Activated naive CD8-positive, alpha-beta T cell treated with anti-CD3 and anti-CD28 coated beads, Interleukin-2, amount 10 ng/mL, durations not matched to agents 7 days and 5 days (primary cell): Measurements from ENCODE around the gene SSX2IP. TPM values are rescaled to one million over a fixed set of nuclear protein-coding genes. Genes with fewer than 3 reads are reported as not detected.

Experiments used
- ATAC-seq: fragments of 150-1000 bp; cut with Tn5 transposase; one replicate; pipeline ENCODE4 v1.10.0; 2021; ENCODE audit warnings: low read depth, moderate library complexity
- POLR2A ChIA-PET: fragments of 350-600 bp; sonication (Branson Sonifier 250); formaldehyde crosslinking; loops from one replicate; lab custom pipeline; 2021; ENCODE audit warnings: antibody characterized with exemption; lab: Charles Lee
- DNase-seq: peaks from one replicate; pipeline ENCODE4 v3.0.0; 2021
- H3K27ac Mint-ChIP-seq: one replicate; pipeline ENCODE4 v1.8.0; 2022; ENCODE audit warnings: mild to moderate bottlenecking, mixed read lengths
- H3K27me3 Mint-ChIP-seq: one replicate; pipeline ENCODE4 v1.8.0; 2022; ENCODE audit warnings: mild to moderate bottlenecking, moderate library complexity, mixed read lengths
- H3K36me3 Mint-ChIP-seq: one replicate; pipeline ENCODE4 v1.8.0; 2021; ENCODE audit warnings: mild to moderate bottlenecking, mixed read lengths
- H3K4me1 Mint-ChIP-seq: one replicate; pipeline ENCODE4 v1.8.0; 2021; ENCODE audit warnings: mixed read lengths
- H3K4me3 Mint-ChIP-seq: one replicate; pipeline ENCODE4 v1.8.0; 2022; ENCODE audit warnings: mild to moderate bottlenecking, moderate library complexity, mixed read lengths
- H3K9me3 Mint-ChIP-seq: one replicate; pipeline ENCODE4 v1.8.0; 2021; ENCODE audit warnings: mixed read lengths
- total RNA-seq, 2 experiments: library from RNA; stranded (reverse); gene quantifications; one replicate each; pipeline ENCODE4 v1.2.3, GENCODE V29; 2021

The SSX2IP gene
- total RNA-seq, 2 experiments from 2014 or later, result 14.4 to 16.0 TPM

- Mint-ChIP-seq H3K27ac (no peak overlapping the region), H3K4me3 (no peak overlapping the region), H3K9me3 (no peaks in the 10 kb centered on the region), H3K27me3 (peaks cover 18% of the 10 kb centered on the region), H3K36me3 (no peaks in the 10 kb centered on the region), H3K4me1 (peaks cover 5% of the 10 kb centered on the region)
- DNase-seq (no peak), ATAC-seq (no peak)
- POLR2A ChIA-PET, result no interaction called here
Observed at GRCh38 chr1:84702143-84702542, 11.9 kb upstream of the SSX2IP start.

DNA sequence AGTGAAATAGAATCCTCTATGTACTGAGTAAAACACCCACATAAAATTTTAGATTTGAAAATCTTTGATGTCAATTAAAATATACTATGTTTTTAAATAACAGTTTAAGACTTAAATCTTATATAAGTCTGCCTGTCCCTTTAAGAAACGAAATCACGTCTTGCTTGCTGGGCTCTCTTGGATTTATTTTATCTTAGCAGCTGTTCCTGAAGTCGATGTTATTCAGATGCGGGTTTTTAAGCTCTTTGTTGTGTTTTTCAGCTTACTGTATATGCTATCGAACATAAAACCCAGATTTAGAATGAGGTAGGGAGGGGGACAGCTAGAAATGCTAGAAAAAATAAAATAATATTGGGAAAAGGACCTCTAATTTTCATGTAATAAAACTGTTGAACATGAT is 11.1 kb upstream of the SSX2IP start:
- Mint-ChIP-seq H3K36me3 (no peaks in the 10 kb centered on the region), H3K27ac (no peak overlapping the region), H3K4me3 (no peak overlapping the region), H3K9me3 (no peaks in the 10 kb centered on the region), H3K4me1 (peaks cover 7% of the 10 kb centered on the region), H3K27me3 (peaks cover 20% of the 10 kb centered on the region)
- DNase-seq, result no peak
- ATAC-seq, result no peak
- POLR2A ChIA-PET, result no interaction called here

DNA sequence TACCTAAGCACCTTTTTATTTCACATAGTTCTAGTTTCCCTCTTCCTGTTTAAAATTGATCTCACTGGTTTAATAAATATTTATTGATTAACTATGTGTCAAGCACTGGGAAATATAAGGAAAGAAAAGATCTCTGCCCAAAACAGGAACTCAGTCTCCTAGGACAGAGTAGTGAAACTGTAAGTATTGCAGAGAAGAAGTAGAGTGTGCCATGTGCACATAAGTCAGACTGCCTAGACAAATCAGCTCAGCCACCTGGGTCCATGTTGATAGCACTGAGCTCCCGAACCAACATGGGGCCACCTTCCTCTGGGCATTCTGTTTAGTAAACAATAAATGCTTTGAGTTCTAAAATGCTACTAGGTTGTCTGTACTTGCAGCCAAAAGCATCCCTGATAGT is 9.8 kb upstream of the SSX2IP start:
- POLR2A ChIA-PET, result no interaction called here
- no peak for DNase-seq
- Mint-ChIP-seq H3K36me3 (peaks cover 3% of the 10 kb centered on the region), H3K4me1 (peaks cover 7% of the 10 kb centered on the region), H3K9me3 (no peaks in the 10 kb centered on the region), H3K27me3 (peaks cover 20% of the 10 kb centered on the region), H3K4me3 (no peak overlapping the region), H3K27ac (no peak overlapping the region)
- ATAC-seq, result no peak

GRCh38 chr1:84698151-84699110 is 8.2 kb upstream of the SSX2IP start:
- no peak for ATAC-seq
- no peak overlapping the region for H3K27ac Mint-ChIP-seq
- DNase-seq, result no peak
- no peak overlapping the region for H3K4me3 Mint-ChIP-seq
- peaks cover 3% of the 10 kb centered on the region for H3K36me3 Mint-ChIP-seq
- peaks cover 18% of the 10 kb centered on the region for H3K27me3 Mint-ChIP-seq
- POLR2A ChIA-PET, result interaction anchor here (1.2 kb wide), 1 partner anchor 9 kb away, joined by 3 read pairs; no protein-coding TSS in a partner anchor
- peaks cover 7% of the 10 kb centered on the region for H3K4me1 Mint-ChIP-seq
- no peaks in the 10 kb centered on the region for H3K9me3 Mint-ChIP-seq

GRCh38 chr1:84693785-84694184 is 3.5 kb upstream of the SSX2IP start:
- ATAC-seq (no peak), DNase-seq (no peak)
- H3K4me3 Mint-ChIP-seq, result peak overlapping the region; percentile 68
- peaks cover 2% of the 10 kb centered on the region for H3K27me3 Mint-ChIP-seq
- peak overlapping the region; percentile 67 for H3K27ac Mint-ChIP-seq
- POLR2A ChIA-PET, result interaction anchor here (1.0 to 1.4 kb wide), 3 partner anchors 29 to 583 kb away, joined by 3 to 4 read pairs (median 4); partner anchors contain the start of genes BCL10, GNG5 and SPATA1
- peaks cover 5% of the 10 kb centered on the region for H3K36me3 Mint-ChIP-seq
- no peaks in the 10 kb centered on the region for H3K9me3 Mint-ChIP-seq
- peaks cover 32% of the 10 kb centered on the region for H3K4me1 Mint-ChIP-seq

DNA sequence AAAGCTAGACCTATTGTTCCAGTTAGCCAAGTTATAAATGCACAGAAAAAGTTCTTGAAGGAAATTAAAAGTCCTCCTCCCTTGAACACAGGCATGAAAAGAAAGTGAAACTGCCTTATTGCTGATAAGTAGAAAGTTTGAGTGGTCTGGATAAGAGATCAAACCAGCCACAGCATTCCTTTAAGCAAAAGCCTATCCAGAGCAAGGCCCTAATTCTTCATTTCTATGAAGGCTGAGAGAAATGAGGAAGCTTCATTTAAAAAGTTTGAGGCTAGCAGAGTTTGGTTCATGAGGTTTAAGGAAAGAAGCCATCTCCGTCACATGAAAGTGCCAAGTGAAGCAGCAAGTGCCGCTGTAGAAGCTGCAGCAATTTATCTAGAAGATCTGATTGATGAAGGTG is 2.7 kb upstream of the SSX2IP start:
- H3K27me3 Mint-ChIP-seq, result peaks cover 2% of the 10 kb centered on the region
- H3K9me3 Mint-ChIP-seq, result no peaks in the 10 kb centered on the region
- POLR2A ChIA-PET, result interaction anchor here (0.5 to 1.4 kb wide), 6 partner anchors 30 to 583 kb away, joined by 3 to 4 read pairs (median 3); partner anchors contain the start of genes BCL10, CTBS, GNG5 and SPATA1
- ATAC-seq, result no peak
- peak overlapping the region; percentile 80 for H3K27ac Mint-ChIP-seq
- peaks cover 36% of the 10 kb centered on the region for H3K4me1 Mint-ChIP-seq
- peak overlapping the region; percentile 68 for H3K4me3 Mint-ChIP-seq
- peaks cover 5% of the 10 kb centered on the region for H3K36me3 Mint-ChIP-seq
- no peak for DNase-seq

DNA sequence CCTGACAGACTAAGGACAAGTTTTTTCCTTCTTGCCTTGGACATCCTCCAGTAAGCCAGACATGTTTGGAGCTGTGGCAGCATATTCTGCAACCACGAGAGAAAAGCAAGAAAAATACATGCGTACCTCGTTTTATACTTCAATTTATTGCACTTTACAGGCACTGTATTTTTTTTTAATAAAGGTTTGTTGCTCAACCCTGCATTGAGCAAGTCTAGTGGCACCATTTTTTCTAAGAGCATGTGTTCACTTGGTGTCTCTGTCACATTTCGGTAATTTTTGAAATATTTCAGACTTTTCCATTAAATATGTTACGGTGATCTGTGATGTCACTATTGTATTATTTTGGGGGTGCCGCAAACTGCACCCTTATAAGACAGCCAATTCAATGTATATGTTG is 2.1 kb upstream of the SSX2IP start:
- Mint-ChIP-seq H3K36me3 (peaks cover 5% of the 10 kb centered on the region), H3K27me3 (peaks cover 2% of the 10 kb centered on the region), H3K27ac (peak overlapping the region; percentile 80), H3K9me3 (no peaks in the 10 kb centered on the region), H3K4me1 (peaks cover 41% of the 10 kb centered on the region), H3K4me3 (peak overlapping the region; percentile 68)
- no peak for DNase-seq
- POLR2A ChIA-PET, result interaction anchor here (0.5 to 1.4 kb wide), 4 partner anchors 31 to 119 kb away, joined by 3 read pairs; partner anchors contain the start of gene CTBS
- ATAC-seq, result no peak

- POLR2A ChIA-PET, result interaction anchor here (1.0 kb wide), 1 partner anchor 185 kb away, joined by 3 read pairs; the partner anchor contains the start of genes GNG5 and SPATA1
- DNase-seq, result peak; percentile 30
- peak overlapping the region; percentile 97 for H3K27ac Mint-ChIP-seq
- no peaks in the 10 kb centered on the region for H3K9me3 Mint-ChIP-seq
- H3K4me1 Mint-ChIP-seq, result peaks cover 44% of the 10 kb centered on the region
- H3K4me3 Mint-ChIP-seq, result peak overlapping the region; percentile 97
- no peaks in the 10 kb centered on the region for H3K27me3 Mint-ChIP-seq
- H3K36me3 Mint-ChIP-seq, result peaks cover 7% of the 10 kb centered on the region
- ATAC-seq, result no peak
Observed at GRCh38 chr1:84691122-84691783, 992 bp upstream of the SSX2IP start.

DNA sequence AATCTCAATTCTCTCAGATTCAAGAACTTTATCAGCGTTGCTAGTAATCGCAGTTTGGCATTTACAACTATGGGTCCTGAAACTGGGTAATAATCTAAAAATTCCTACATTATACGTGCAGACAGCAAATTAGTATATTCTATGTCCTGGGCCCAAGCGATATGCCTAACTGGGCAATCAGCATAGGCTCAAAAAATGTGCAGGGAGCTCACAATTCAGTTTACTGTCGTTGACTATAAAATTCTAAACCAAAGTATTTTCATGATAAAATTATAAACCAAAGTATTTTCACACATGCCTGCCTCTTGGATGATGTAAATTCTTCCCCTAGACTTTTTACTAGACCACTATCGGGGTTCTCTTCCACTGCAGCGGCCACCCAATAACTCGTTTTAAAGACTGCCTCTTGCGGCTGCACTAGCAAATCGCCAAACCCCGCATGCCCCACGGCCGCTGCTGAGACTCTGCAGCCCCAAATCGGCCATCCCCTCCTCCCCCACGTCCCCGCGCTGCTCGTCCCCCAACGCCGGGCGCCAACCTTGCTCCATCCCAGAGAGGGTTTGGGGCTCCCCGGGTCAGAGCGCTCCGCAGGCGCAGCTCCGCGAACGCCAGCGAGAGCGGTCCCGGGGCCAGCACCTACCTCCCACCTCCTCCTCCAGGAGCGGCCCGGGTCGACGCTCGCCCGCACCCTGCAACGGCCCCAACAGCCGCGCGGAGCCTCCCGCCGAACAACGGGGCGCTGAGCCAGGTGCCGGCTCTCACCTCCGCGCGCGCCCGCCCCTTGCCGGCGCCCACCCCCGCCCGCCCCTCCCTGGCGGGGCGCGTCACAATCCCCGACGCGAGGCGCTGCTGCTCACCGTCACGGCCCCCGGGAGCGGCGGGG is 506 bp downstream of the SSX2IP start:
- POLR2A ChIA-PET, result interaction anchor here (1.1 to 2.0 kb wide), 4 partner anchors 8 to 183 kb away, joined by 3 to 8 read pairs (median 4); partner anchors contain the start of genes CTBS, GNG5 and SPATA1
- peaks cover 44% of the 10 kb centered on the region for H3K4me1 Mint-ChIP-seq
- no peaks in the 10 kb centered on the region for H3K9me3 Mint-ChIP-seq
- peak; percentile 75 for ATAC-seq
- DNase-seq, result no peak
- peak overlapping the region; percentile 76 for H3K27ac Mint-ChIP-seq
- H3K36me3 Mint-ChIP-seq, result peaks cover 4% of the 10 kb centered on the region
- no peaks in the 10 kb centered on the region for H3K27me3 Mint-ChIP-seq
- peak overlapping the region; percentile 74 for H3K4me3 Mint-ChIP-seq

- DNase-seq, result no peak
- H3K27me3 Mint-ChIP-seq, result no peaks in the 10 kb centered on the region
- POLR2A ChIA-PET, result interaction anchor here (1.2 to 2.0 kb wide), 3 partner anchors 9 to 182 kb away, joined by 3 to 8 read pairs (median 5); partner anchors contain the start of genes GNG5 and SPATA1
- peaks cover 5% of the 10 kb centered on the region for H3K36me3 Mint-ChIP-seq
- peaks cover 44% of the 10 kb centered on the region for H3K4me1 Mint-ChIP-seq
- peak overlapping the region; percentile 19 for H3K27ac Mint-ChIP-seq
- H3K4me3 Mint-ChIP-seq, result peak overlapping the region; percentile 74
- no peaks in the 10 kb centered on the region for H3K9me3 Mint-ChIP-seq
- no peak for ATAC-seq
Observed at GRCh38 chr1:84688463-84689061, 1.7 kb downstream of the SSX2IP start.

DNA sequence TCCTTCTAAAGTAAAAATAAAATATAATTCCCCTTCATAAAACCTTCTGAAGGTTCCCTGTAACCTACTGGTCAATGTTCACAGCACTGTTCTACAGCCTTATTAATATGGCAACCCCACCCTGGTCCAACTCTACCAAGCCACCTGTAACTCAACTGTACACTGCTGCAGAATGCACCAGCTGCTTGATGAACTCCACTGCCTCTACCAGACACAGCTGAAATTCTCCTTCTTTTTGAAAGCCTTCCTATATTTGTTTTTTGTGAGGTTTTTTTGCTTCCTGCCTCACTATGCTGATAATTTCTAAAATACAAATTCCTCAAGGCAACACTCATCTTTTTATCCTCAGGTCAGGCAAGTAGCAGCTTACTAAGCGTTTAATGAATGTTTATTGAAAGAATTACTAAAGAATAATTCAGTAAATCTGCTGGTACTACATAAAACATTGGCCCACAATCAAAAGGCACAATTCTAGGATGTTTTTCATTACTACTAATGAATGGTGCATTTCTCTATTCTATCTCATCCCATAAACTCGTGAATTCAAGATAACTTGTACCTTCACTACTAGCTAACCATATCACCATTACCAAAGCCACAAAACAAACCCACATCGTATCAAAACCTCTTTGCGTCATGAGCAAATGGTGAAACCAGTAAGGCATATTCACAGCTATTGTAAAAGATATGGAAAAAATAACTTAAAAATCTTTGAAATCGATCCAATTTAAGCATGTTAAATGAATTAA is 2.4 kb downstream of the SSX2IP start:
- no peaks in the 10 kb centered on the region for H3K9me3 Mint-ChIP-seq
- H3K4me1 Mint-ChIP-seq, result peaks cover 40% of the 10 kb centered on the region
- H3K36me3 Mint-ChIP-seq, result peaks cover 7% of the 10 kb centered on the region
- no peak for DNase-seq
- H3K4me3 Mint-ChIP-seq, result peak overlapping the region; percentile 44
- no peak for ATAC-seq
- H3K27me3 Mint-ChIP-seq, result no peaks in the 10 kb centered on the region
- POLR2A ChIA-PET, result interaction anchor here (2.0 kb wide), 1 partner anchor 182 kb away, joined by 5 read pairs; the partner anchor contains the start of genes GNG5 and SPATA1
- no peak overlapping the region for H3K27ac Mint-ChIP-seq
